ENCODE measurements around the gene IL17RB.

IL17RB gene

DNA sequence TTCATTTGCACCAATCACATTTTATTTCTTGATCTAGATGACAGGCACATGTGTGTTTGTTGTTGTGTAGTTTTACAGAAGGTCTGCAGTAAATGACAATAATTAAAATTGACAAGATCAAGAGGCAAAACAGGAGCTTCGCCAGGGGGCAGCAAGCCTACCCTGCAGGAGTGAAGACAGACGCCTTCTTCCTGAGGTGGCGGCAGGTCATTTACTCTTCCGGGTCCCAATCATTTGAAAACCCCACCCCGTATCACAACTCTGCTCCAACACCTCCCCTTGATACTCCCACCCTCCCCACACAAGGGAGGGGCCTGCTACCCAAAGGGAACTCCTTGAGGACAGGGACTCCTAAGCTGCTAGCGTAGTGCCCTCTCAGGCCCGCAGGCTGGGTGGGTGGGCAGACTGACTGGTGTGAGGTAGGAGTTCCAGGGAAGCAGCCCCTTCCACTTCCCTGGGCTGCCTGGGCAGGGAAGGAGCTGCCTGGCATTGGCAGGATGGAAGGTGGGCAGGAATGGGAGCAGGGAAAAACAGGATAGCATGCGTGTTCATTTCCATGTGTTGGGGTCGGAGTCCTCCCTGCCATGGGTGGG lies 13.2 kb upstream of the IL17RB start:
- DNase-seq: no peak

DNA sequence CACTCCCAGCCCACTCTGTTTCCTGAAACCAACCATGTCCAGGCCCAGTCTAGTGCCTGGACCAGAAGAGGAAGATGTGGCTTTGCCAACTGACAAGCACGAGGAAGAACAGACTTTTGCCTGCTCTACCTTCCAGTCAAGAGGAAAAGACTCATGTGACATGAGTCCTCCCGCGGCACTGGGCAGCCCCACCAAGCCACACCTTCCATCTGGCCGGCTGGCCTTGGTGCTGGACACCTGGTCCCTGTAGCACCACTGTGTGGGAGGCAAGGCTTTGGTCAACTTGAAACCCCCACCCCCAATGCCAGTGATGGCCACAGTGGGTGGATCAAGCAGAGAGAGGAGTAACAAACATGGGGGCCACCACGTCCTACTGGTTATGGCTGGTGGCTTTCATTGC lies 12.7 kb upstream of the IL17RB start:
- no peak for DNase-seq

DNA sequence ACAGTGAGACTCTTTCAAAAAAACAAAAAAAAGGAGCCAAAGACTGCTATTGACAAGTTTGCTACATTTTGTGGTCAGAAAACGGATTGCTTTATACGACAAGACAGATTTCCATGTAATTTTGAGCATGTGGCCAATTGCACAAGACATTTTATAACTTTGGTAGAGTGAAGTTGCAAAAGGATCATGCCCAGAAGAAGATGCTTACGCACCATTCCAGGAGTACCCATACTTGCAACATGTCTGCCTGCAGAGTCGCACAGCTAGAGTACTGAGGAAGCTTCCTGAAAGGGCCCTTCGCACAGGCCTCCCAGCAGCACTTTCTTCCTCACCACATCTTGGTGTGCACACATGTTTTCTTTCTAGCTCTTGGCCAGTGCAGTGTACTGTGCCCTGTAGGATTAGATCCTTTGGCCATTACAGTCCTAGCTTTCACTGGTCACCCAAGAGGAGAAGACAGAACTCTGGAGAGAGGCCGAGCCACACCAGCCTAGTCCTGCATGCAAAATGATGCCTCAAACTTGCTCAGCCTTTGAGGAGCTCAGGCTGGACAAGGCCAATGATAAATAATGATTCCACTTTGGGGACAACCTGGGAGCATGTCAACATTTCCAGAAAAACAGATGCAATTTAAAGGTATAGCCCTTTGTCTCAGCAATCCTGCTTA lies 11.8 kb upstream of the IL17RB start:
- no peak for DNase-seq

DNA sequence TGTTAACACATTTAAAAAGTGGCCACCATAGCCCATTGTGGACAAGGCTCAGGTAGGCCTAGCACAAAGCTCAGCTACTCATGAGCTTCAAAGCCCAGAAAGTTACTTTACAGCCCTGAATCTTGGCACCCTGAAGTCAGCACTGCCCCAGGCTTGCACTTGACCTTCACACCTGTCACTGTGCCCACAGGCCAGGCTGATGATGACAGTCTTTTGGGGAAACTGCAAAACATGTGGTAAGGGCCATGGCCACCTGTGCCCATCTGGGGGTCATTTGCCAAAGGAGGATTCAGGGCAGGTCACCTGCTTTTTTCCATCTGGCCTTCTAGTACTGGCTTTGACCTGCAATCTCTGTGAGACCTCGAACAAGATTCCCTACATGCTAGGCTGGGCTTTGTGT lies 11.1 kb upstream of the IL17RB start:
- no peak for DNase-seq

DNA sequence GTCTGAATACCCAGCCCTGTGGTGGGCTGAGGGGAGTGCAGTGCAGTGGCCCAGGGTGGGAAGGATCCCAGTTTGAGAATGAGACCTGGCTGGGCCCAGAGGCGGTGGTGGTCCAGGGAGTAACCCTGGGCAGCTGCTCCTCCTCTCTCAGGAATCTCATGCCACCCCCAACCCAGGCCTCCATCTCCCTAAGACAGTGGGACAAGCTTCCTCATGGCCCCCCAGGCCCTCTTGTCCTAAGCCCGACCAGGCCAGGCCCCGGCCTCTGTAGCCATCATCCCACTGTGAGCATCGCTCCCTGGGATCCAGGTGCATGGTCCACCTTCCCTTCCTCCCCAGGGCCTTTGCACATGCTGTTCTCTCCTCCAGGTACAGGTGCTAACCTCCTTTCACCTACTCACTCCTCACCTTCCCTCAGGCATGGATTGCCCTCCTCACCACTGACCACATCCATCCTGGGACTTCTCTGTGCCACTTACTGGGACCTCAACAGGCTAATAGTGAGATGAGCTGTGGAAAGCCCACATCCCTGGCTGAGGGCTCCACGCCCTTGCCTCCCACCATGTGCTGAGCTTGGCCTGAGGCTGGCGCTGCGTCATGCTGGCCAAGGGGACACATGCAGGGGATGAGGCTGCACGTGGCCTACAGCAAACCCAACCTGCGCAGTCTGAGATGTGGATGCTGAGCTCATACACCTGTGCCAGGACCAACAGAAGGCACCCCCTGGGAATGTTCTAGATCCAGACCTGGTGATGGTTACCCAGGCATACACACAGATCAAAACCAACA lies 10.1 kb upstream of the IL17RB start:
- DNase-seq: no peak

DNA sequence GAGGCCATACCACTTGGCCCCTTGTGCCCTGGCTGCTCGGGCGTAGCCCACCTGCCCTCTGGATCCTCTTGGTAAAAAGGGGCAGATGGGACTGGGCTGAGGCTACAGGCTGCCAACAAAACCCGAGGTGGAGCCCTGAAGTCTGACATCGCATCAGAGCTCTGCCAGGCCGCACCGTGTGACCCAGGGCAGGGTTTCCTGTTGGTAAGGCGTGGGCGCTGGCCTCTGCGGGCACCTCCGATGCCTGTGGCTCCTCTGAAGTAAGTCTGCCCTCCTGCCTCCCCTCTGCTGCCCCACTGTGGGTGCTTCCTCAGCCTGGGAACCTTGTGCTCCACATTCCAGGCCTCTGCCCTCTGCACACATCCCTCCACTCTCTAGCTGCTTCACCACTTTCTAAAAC lies 9.0 kb upstream of the IL17RB start:
- no peak for DNase-seq

- no peak for DNase-seq
These were observed 5.1 kb upstream of the IL17RB start for GRCh38 chr3:53841296-53841695.

DNA sequence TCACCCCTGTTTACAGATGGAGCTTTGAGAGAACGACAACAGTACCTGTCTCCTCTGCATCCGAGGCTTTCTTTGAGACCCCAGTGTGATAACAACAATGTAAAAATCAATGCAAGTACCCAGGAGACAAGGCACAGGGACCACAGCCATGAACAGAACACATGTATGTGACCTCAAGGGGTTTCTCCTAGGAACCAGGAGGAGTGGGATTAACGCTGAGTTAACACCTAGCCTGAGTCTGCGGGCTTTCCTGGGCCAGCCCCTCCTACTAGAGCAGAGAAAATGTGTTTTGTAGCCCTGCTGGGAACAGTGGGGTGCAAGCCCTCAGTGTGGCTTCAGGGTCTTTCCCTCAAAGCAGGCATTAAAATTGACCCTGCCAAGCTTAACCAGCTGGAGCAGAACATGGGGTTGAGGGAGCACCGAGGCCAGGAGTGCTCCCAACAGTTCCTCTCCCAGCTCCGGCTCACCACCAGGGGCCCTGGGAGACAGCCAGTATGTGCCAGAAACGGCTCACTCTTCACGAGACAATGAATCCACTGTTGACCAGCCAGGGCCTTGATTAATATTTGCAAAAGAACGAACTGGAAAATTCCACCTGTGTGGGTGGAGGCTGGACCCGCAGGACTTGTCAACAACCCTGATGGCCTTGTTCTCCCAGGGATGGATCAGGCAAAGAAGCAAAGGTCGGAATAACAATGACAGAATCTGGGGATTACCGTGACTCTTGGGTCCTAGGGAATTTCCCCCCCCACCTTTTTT lies 3.8 kb upstream of the IL17RB start:
- no peak for DNase-seq

DNA sequence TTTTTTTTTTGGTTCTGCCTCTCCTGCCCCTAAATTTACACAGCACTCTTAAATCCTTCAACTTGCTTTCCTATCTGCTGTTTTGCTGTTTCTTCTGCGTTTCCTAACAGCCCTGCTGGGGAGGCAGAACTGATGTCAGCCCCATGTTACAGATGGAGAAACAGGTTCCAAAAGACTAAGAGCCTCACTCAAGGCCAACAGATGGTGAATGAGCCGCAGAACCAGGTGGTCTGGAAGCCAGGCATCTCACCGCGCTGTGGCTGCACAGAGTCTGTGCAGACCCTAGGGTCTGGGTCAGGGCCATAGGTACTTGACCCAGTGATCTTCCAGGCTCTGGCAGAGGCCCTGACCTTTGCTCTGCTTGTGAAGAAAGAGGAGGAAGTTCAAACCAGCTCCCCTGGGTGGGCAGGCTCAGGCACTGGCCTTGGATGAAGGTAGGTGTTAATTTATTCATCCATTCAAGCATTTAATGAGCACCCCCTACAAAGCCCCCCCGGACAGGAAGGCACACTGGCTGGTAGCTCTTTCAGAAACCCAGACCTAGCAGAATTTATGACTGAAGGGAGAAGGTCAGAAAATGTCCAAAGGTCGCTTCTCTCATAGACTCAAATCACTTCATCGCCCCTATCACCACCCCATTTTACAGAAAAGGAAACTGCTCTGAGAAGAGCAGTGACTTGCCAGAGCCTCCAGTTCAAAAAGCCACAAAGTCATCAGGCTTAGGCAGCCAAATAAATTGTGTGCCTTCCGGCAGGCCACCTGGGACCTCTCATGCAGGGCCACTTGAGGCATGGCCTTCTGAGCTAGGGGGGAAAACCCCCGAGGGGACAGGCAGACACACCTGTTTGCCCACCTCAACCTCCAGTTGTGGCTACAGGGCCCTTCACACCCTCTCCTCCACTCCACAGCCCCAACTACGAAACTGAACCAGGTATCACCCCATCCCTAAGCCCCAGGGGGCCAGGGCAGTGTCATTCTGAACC lies 2.9 kb upstream of the IL17RB start:
- no peak for DNase-seq

DNA sequence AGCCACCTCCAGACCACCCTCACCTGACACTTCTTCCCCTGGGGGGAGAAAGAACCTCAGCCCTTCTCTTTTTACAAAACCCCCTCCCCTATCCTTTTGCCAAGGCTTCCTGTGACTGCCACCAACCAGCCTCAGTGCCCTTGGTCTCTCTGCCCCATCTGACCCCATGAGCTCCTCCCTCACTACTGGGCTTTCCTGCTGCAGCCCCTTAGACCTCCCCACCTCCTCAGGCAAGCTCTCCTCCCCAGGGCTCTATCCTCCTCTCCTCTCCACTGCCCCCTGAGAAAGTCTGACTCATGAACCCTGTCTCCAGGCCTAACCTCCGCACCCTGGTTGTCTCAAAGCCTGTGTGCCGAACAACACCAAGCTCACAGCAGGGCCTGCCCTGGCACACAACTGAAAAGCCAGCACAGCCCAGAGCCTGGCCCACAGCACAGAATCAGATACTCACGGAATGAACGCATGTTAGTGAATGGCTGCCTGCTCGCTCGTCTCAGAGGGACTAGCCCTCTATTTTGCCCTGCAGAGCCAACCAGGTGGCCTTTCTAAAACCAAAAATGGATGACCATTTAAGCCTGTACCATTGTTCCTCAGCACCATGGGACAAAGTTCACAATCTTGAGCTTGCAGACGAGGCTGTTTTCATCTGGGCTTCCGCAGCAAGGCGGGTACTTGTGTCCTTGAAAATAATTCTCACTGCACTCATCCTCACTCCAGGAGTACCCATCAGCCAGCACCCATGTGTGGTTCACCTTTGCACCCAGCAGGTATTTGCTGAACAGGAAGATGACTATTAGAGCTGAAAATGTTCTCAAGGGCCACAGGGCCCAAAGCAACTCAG lies 1.9 kb upstream of the IL17RB start:
- no peak for DNase-seq

GRCh38 chr3:53845103-53845880 lies 1.1 kb upstream of the IL17RB start:
- no peak for DNase-seq

GRCh38 chr3:53845881-53846133 lies 561 bp upstream of the IL17RB start:
- no peak for DNase-seq

DNA sequence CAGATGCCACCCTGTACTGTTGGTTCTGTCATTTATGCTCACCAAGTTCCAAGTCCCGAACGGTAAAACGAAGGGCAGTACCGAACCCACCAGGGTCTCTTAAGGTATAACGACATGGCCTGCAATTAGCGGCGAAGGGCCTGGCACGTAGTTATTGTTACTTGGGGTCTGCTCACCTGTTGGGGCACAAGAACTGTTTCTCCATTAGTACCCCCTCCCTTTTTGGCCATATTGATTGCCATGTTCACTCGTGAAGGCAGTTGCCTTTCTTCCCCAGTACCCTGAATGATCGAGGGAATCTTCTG lies 435 bp downstream of the IL17RB start:
- no peak for DNase-seq

- no peak for DNase-seq
These were observed 3.5 kb downstream of the IL17RB start for GRCh38 chr3:53849916-53850315.

GRCh38 chr3:53850895-53851294 lies 4.5 kb downstream of the IL17RB start:
- DNase-seq: no peak

DNA sequence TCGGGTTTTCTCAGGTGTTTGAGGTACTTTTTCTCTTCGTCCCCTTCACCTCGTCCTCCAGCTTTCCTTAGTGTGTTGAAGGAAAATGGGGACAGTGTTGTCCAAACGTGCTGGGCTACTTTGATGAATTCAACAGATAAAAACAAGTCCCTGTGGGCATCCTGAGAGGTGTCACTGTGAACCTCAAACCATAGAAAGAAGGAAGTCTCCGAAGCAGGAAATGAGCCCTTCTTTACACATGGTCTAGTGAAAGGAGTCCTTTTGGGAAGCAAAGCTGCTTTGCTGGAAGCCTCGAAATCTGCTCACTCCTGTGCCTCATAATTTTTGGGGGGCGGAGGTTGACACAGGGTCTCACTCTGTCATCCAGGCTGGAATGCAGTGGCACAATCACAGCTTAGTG lies 10.6 kb downstream of the IL17RB start:
- no peak for DNase-seq

- DNase-seq: no peak
These were observed 11.9 kb downstream of the IL17RB start for GRCh38 chr3:53858096-53858741.

DNA sequence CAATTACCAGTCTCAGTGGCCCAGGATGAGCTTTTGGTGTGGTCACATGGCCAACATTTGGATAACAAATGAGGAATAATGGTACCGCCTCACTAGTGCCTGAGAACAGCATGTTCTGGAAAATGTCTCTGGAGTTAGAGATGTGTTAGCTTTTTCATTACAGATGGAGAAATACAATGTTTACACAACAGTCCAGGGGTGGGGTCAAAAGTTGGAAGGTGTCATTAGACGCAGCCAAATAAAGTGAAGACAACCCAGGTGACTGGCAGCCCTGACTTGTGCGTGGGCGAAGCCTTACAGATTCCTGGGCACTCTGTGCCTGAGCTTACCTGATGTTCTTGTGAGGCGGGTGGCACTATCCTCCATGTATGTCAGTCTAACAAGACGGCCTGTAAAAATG lies 12.8 kb downstream of the IL17RB start:
- DNase-seq: no peak

- no peak for DNase-seq
These were observed 13.8 kb downstream of the IL17RB start for GRCh38 chr3:53860196-53860595.

DNA sequence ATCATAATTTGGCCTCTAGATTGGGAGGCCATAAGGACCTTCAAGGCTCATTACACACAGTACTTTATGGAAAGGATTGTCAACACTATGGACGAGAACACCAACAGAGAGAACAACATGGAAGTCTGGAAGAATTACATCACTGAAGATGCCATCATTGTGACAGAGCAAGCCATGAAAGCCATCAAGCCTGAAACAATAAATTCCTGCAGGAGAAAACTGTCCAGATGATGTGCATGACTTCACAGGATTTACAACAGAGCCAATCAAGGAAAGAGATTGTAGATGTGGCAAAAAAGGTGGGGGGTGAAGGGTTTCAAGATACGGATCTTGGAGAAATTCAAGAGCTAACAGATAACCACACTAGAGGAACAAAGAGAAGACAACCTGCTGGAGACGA lies 15.9 kb downstream of the IL17RB start:
- no peak for DNase-seq

DNA sequence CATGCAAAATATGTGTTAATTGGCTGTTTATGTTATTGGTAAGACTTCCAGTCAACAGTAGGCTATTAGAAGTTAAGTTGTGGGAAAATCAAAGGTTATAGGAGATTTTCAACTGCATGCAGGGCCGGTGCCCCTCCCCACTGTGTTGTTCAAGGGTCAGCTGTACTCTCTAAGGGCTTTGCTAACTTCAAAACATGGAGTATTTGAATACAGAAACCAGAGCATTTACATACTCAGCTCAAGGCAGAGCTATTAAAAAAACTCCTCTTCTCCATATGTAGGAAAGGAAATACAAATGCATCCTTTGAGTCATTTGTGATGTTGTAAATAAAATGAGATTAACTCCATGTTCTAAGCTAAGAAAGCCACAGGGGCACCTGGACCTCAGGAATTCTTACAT lies 16.8 kb downstream of the IL17RB start:
- DNase-seq: no peak

Measured in activated naive CD4-positive, alpha-beta T cell treated with anti-CD3 and anti-CD28 coated beads, Interleukin-2, amount 50 U/mL, for 16 hours (primary cell).